ENCODE results near the gene TBRG1.
"Not testable (repeated sequence)": the region's sequence is repeated elsewhere in the genome, so short reads cannot be mapped to it uniquely, and the experiment has no call there.

The TBRG1 gene

GRCh38 chr11:124595302-124595701, 27.4 kb upstream of the TBRG1 start:
- no peak for DNase-seq (ENCODE audit: low read depth)
- Histone ChIP-seq H3K9me3 (ENCODE audit: control insufficient read depth, low read length) (no peaks in the 10 kb centered on the region), H3K4me3 (ENCODE audit: low read length) (no peak overlapping the region), H3K9ac (ENCODE audit: low read length) (no peak overlapping the region), H3K36me3 (ENCODE audit: control insufficient read depth, insufficient read depth, low read length, severe bottlenecking) (no peaks in the 10 kb centered on the region), H3K4me1 (ENCODE audit: control insufficient read depth, insufficient read depth, low read length) (no peaks in the 10 kb centered on the region), H3K27me3 (replicated peaks; ENCODE audit: control insufficient read depth, insufficient read depth, low read length) (peaks cover 2% of the 10 kb centered on the region)

DNA sequence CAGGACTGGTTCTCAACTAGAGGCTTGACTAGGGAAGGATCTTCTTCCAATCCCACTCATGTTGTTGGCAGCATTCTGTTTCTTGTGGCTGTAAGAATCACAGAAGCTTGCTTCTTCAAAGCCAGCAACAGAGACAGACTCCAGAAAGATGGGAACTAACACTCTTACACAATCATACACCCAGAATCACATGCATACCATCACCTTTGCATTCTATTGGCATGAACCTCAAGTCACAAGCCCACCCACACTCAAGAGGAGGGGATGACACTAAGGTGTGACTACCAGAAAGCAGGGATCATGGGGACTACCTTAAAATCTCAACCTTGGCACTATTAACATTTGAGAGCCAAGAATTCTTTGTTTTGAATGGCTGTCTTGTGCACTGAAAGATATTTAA, 25.0 kb upstream of the TBRG1 start:
- no peaks in the 10 kb centered on the region for H3K9me3 ChIP-seq (ENCODE audit: control insufficient read depth, low read length)
- DNase-seq (ENCODE audit: low read depth) = no peak
- H3K27me3 ChIP-seq (replicated peaks; ENCODE audit: control insufficient read depth, insufficient read depth, low read length) = no peaks in the 10 kb centered on the region
- no peaks in the 10 kb centered on the region for H3K36me3 ChIP-seq (ENCODE audit: control insufficient read depth, insufficient read depth, low read length, severe bottlenecking)
- no peak overlapping the region for H3K9ac ChIP-seq (ENCODE audit: low read length)
- no peak overlapping the region for H3K4me3 ChIP-seq (ENCODE audit: low read length)
- H3K4me1 ChIP-seq (ENCODE audit: control insufficient read depth, insufficient read depth, low read length) = no peaks in the 10 kb centered on the region

GRCh38 chr11:124600621-124601320, 21.9 kb upstream of the TBRG1 start:
- no peak for DNase-seq (ENCODE audit: low read depth)

GRCh38 chr11:124602193-124602592, 20.5 kb upstream of the TBRG1 start:
- H3K27me3 ChIP-seq (replicated peaks; ENCODE audit: control insufficient read depth, insufficient read depth, low read length) = no peaks in the 10 kb centered on the region
- DNase-seq (ENCODE audit: low read depth) = no peak
- H3K36me3 ChIP-seq (ENCODE audit: control insufficient read depth, insufficient read depth, low read length, severe bottlenecking) = no peaks in the 10 kb centered on the region
- no peak overlapping the region for H3K9ac ChIP-seq (ENCODE audit: low read length)
- H3K4me1 ChIP-seq (ENCODE audit: control insufficient read depth, insufficient read depth, low read length) = no peaks in the 10 kb centered on the region
- no peaks in the 10 kb centered on the region for H3K9me3 ChIP-seq (ENCODE audit: control insufficient read depth, low read length)
- H3K4me3 ChIP-seq (ENCODE audit: low read length) = no peak overlapping the region

More at GRCh38 chr11:124600621-124601320, 21.9 kb upstream of the TBRG1 start:
- no peaks in the 10 kb centered on the region for H3K27me3 ChIP-seq (replicated peaks; ENCODE audit: control insufficient read depth, insufficient read depth, low read length)
- H3K9me3 ChIP-seq (ENCODE audit: control insufficient read depth, low read length) = no peaks in the 10 kb centered on the region
- no peaks in the 10 kb centered on the region for H3K4me1 ChIP-seq (ENCODE audit: control insufficient read depth, insufficient read depth, low read length)
- no peaks in the 10 kb centered on the region for H3K36me3 ChIP-seq (ENCODE audit: control insufficient read depth, insufficient read depth, low read length, severe bottlenecking)
- H3K9ac ChIP-seq (ENCODE audit: low read length) = no peak overlapping the region
- H3K4me3 ChIP-seq (ENCODE audit: low read length) = no peak overlapping the region

DNA sequence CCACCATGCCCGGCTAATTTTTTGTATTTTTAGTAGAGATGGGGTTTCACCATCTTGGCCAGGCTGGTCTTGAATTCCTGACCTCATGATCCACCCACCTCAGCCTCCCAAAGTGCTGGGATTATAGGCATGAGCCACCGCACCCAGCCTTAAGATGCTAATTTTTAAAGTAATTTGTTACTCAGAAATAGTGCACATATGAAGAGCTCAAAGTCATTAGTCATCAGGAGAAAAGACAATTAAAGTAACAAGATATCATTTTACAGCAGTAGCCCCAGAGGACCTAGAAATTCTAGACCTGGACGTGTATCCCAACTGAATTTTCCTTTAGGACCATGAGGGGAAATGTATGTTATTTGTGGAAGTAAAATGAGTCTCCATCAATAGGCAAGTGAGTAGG, 19.9 kb upstream of the TBRG1 start:
- not testable (repeated sequence) for H3K4me3 ChIP-seq (ENCODE audit: low read length)

DNA sequence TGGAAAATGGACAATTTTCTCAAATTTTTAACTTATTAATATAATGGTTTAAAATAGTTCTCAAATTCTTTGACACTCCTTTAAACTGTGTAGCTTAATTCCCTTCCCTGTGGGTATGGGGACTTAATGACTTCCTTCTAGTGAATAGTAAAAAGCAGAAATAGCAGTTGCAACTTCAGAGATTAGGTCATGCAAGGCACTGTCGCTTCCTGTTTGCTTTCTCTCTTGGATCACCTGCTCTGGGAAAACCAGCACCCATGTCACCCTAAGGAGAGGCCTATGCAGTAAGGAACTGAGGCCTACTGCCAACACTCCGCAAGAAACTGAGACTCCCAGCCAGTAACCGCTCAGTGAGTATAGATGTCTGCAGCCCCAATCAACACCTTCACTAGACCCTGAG, 16.9 kb upstream of the TBRG1 start:
- no peak for DNase-seq (ENCODE audit: low read depth)
- no peak overlapping the region for H3K4me3 ChIP-seq (ENCODE audit: low read length)
- no peaks in the 10 kb centered on the region for H3K9me3 ChIP-seq (ENCODE audit: control insufficient read depth, low read length)
- no peaks in the 10 kb centered on the region for H3K27me3 ChIP-seq (replicated peaks; ENCODE audit: control insufficient read depth, insufficient read depth, low read length)
- no peaks in the 10 kb centered on the region for H3K36me3 ChIP-seq (ENCODE audit: control insufficient read depth, insufficient read depth, low read length, severe bottlenecking)
- no peak overlapping the region for H3K9ac ChIP-seq (ENCODE audit: low read length)
- no peaks in the 10 kb centered on the region for H3K4me1 ChIP-seq (ENCODE audit: control insufficient read depth, insufficient read depth, low read length)

More for the DNA sequence above, 19.9 kb upstream of the TBRG1 start:
- not testable (repeated sequence) for H3K9ac ChIP-seq (ENCODE audit: low read length); DNase-seq (ENCODE audit: low read depth); H3K36me3 ChIP-seq (ENCODE audit: control insufficient read depth, insufficient read depth, low read length, severe bottlenecking); H3K4me1 ChIP-seq (ENCODE audit: control insufficient read depth, insufficient read depth, low read length); H3K9me3 ChIP-seq (ENCODE audit: control insufficient read depth, low read length); H3K27me3 ChIP-seq (replicated peaks; ENCODE audit: control insufficient read depth, insufficient read depth, low read length)

GRCh38 chr11:124608147-124608546, 14.5 kb upstream of the TBRG1 start:
- Histone ChIP-seq H3K27me3 (replicated peaks; ENCODE audit: control insufficient read depth, insufficient read depth, low read length) (peaks cover 7% of the 10 kb centered on the region), H3K9ac (ENCODE audit: low read length) (no peak overlapping the region), H3K4me1 (ENCODE audit: control insufficient read depth, insufficient read depth, low read length) (no peaks in the 10 kb centered on the region), H3K9me3 (ENCODE audit: control insufficient read depth, low read length) (no peaks in the 10 kb centered on the region), H3K4me3 (ENCODE audit: low read length) (no peak overlapping the region), H3K36me3 (ENCODE audit: control insufficient read depth, insufficient read depth, low read length, severe bottlenecking) (no peaks in the 10 kb centered on the region)
- DNase-seq (ENCODE audit: low read depth) = no peak

DNA sequence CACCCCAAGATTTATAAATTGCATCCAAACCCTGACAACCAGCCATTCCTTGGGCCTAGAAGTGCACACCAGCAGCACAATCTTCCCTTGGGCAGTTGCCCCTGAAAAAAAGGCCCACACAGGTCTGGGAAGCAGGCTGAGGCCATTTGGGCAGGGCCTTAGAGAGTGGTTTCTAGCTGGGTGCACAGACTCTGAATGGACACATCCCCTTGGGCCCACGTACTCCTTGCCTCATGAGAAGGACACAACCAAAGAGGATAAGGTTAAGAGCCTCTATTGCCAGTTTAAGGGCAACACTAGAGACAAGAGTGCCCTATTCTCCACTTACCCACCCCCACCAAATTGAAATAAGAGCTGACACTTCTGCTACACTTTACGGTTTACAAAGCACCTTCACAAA, 12.4 kb upstream of the TBRG1 start:
- Histone ChIP-seq H3K9me3 (ENCODE audit: control insufficient read depth, low read length) (no peaks in the 10 kb centered on the region), H3K4me1 (ENCODE audit: control insufficient read depth, insufficient read depth, low read length) (no peaks in the 10 kb centered on the region), H3K36me3 (ENCODE audit: control insufficient read depth, insufficient read depth, low read length, severe bottlenecking) (no peaks in the 10 kb centered on the region), H3K27me3 (replicated peaks; ENCODE audit: control insufficient read depth, insufficient read depth, low read length) (peaks cover 13% of the 10 kb centered on the region), H3K4me3 (ENCODE audit: low read length) (no peak overlapping the region), H3K9ac (ENCODE audit: low read length) (no peak overlapping the region)
- no peak for DNase-seq (ENCODE audit: low read depth)

GRCh38 chr11:124611064-124611463, 11.6 kb upstream of the TBRG1 start, which contains the start of gene PANX3:
Gene PANX3 (plus strand): TSS chr11:124611428. CDS start chr11:124611557, 129 bp downstream.
- H3K36me3 ChIP-seq (ENCODE audit: control insufficient read depth, insufficient read depth, low read length, severe bottlenecking) = no peaks in the 10 kb centered on the region
- H3K4me1 ChIP-seq (ENCODE audit: control insufficient read depth, insufficient read depth, low read length) = no peaks in the 10 kb centered on the region
- no peak within 1 kb of the TSS for H3K9ac ChIP-seq (ENCODE audit: low read length)
- H3K9me3 ChIP-seq (ENCODE audit: control insufficient read depth, low read length) = no peaks in the 10 kb centered on the region
- H3K4me3 ChIP-seq (ENCODE audit: low read length) = no peak within 1 kb of the TSS
- peaks cover 13% of the 10 kb centered on the region for H3K27me3 ChIP-seq (replicated peaks; ENCODE audit: control insufficient read depth, insufficient read depth, low read length)
- DNase-seq (ENCODE audit: low read depth) = no peak

GRCh38 chr11:124612045-124612444, 10.6 kb upstream of the TBRG1 start:
- no peak for DNase-seq (ENCODE audit: low read depth)
- Histone ChIP-seq H3K27me3 (replicated peaks; ENCODE audit: control insufficient read depth, insufficient read depth, low read length) (peaks cover 13% of the 10 kb centered on the region), H3K9ac (ENCODE audit: low read length) (no peak overlapping the region), H3K4me1 (ENCODE audit: control insufficient read depth, insufficient read depth, low read length) (no peaks in the 10 kb centered on the region), H3K4me3 (ENCODE audit: low read length) (no peak overlapping the region), H3K36me3 (ENCODE audit: control insufficient read depth, insufficient read depth, low read length, severe bottlenecking) (no peaks in the 10 kb centered on the region), H3K9me3 (ENCODE audit: control insufficient read depth, low read length) (no peaks in the 10 kb centered on the region)

DNA sequence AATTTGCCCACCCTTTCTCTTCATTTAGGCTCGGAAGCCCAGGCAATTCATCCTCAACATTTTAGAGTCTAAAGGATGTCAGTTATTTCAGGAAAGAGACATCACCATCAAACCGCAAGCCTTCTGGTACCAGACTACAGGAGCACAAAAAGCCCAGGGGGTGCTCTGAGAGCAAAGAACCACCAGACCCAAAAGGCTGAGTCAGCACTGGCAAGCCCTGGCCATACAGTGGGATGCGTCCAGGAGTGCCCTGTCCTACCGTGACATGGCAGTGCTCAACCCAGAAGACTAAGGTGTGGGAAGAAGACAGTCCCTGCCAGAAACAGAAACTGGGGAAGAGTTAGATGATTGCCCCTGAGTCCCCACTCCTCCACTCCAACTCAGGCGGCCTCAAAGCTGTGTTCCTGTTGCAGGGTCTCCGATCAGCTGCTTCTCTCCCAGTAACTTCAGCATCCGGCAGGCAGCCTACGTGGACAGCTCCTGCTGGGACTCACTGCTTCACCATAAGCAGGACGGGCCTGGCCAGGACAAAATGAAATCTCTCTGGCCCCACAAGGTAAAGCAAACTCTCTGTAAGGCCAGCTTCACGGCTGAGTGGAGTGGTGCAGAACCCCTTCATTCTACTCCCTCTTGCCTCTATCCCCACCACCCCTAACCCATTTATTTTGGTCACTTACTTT, 10.0 kb upstream of the TBRG1 start:
- Histone ChIP-seq H3K9ac (ENCODE audit: low read length) (no peak overlapping the region), H3K4me1 (ENCODE audit: control insufficient read depth, insufficient read depth, low read length) (no peaks in the 10 kb centered on the region), H3K36me3 (ENCODE audit: control insufficient read depth, insufficient read depth, low read length, severe bottlenecking) (no peaks in the 10 kb centered on the region), H3K4me3 (ENCODE audit: low read length) (no peak overlapping the region), H3K9me3 (ENCODE audit: control insufficient read depth, low read length) (no peaks in the 10 kb centered on the region), H3K27me3 (replicated peaks; ENCODE audit: control insufficient read depth, insufficient read depth, low read length) (peaks cover 13% of the 10 kb centered on the region)
- DNase-seq (ENCODE audit: low read depth) = peak; percentile 6

Data from adipocyte (in vitro differentiated cells).